GM23338 (cell line): ENCODE results near the gene RASEF. TPM values are rescaled to one million over a fixed set of nuclear protein-coding genes. Genes with fewer than 3 reads are reported as not detected.

Experiments
- ATAC-seq: fragments of 200-7000 bp; cut with Tn5 transposase; 3 replicates; pipeline ENCODE4 v1.9.1; 2020
- DNase-seq: peaks from one replicate; pipeline ENCODE4 v3.0.0-alpha.2; 2015; ENCODE audit warnings: low spot score
- H2AFZ ChIP-seq: fragments of 200-600 bp; sonication (generic); 2 replicates; pipeline ENCODE4 v1.8.0; 2016; ENCODE audit warnings: antibody characterized with exemption, mild to moderate bottlenecking, moderate library complexity
- H3F3A ChIP-seq: fragments of 200-600 bp; sonication (generic); replicated peaks from 2 replicates; pipeline ENCODE4 v1.8.0; 2017; ENCODE audit warnings: antibody characterized with exemption, mixed run types, low read depth
- H3K27ac ChIP-seq: fragments of 200-600 bp; sonication (generic); 2 replicates; pipeline ENCODE4 v1.6.1; 2016; ENCODE audit warnings: low read depth
- H3K27me3 ChIP-seq: fragments of 200-600 bp; sonication (generic); 2 replicates; pipeline ENCODE4 v1.8.0; 2016; ENCODE audit warnings: mild to moderate bottlenecking, mixed run types, moderate library complexity; ENCODE audit not compliant: insufficient read depth
- H3K36me3 ChIP-seq: fragments of 200-600 bp; sonication (generic); 2 replicates; pipeline ENCODE4 v1.8.0; 2016; ENCODE audit warnings: mild to moderate bottlenecking; ENCODE audit not compliant: insufficient read depth
- H3K4me1 ChIP-seq: fragments of 200-600 bp; sonication (generic); 2 replicates; pipeline ENCODE4 v1.8.0; 2016; ENCODE audit warnings: mild to moderate bottlenecking, moderate library complexity; ENCODE audit not compliant: insufficient read depth
- H3K4me2 ChIP-seq: fragments of 200-600 bp; sonication (generic); 2 replicates; pipeline ENCODE4 v1.7.1; 2017; ENCODE audit warnings: mixed run types
- H3K4me3 ChIP-seq: fragments of 200-600 bp; sonication (generic); 2 replicates; pipeline ENCODE4 v1.6.1; 2016; ENCODE audit warnings: mixed run types
- H3K79me2 ChIP-seq: fragments of 200-600 bp; sonication (generic); replicated peaks from 2 replicates; pipeline ENCODE4 v1.8.0; 2017; ENCODE audit warnings: mild to moderate bottlenecking; ENCODE audit not compliant: insufficient read depth
- H3K9me2 ChIP-seq: fragments of 200-600 bp; sonication (generic); 2 replicates; pipeline ENCODE4 v1.8.0; 2017; ENCODE audit not compliant: insufficient read depth
- H4K20me1 ChIP-seq: fragments of 200-600 bp; sonication (generic); replicated peaks from 2 replicates; pipeline ENCODE4 v1.8.0; 2017; ENCODE audit warnings: mild to moderate bottlenecking; ENCODE audit not compliant: insufficient read depth
- H3K27ac Mint-ChIP-seq: 2 replicates; pipeline ENCODE4 v1.8.0; 2020; ENCODE audit warnings: inconsistent platforms, mild to moderate bottlenecking, moderate library complexity, mixed read lengths
- H3K27me3 Mint-ChIP-seq: 3 replicates; pipeline ENCODE4 v1.8.0; 2022; ENCODE audit warnings: low read depth, mild to moderate bottlenecking, moderate library complexity, mixed read lengths, inconsistent platforms; ENCODE audit not compliant: insufficient read depth, poor library complexity
- H3K36me3 Mint-ChIP-seq: 3 replicates; pipeline ENCODE4 v1.8.0; 2021; ENCODE audit warnings: low read depth, mild to moderate bottlenecking, inconsistent platforms, moderate library complexity, mixed read lengths
- H3K4me1 Mint-ChIP-seq: 3 replicates; pipeline ENCODE4 v1.8.0; 2020; ENCODE audit warnings: mild to moderate bottlenecking, inconsistent platforms, mixed read lengths
- H3K4me3 Mint-ChIP-seq: 3 replicates; pipeline ENCODE4 v1.8.0; 2021; ENCODE audit warnings: moderate library complexity, mild to moderate bottlenecking, inconsistent platforms, mixed read lengths
- H3K9me3 Mint-ChIP-seq: 3 replicates; pipeline ENCODE4 v1.8.0; 2020; ENCODE audit warnings: moderate library complexity, mild to moderate bottlenecking, inconsistent platforms, mixed read lengths
- ETS1 ChIP-seq: IDR thresholded peaks from 2 replicates; pipeline ENCODE4 v1.6.1; 2016; ENCODE audit warnings: antibody characterized with exemption
- EZH2 ChIP-seq: fragments of 200-600 bp; sonication (generic); IDR thresholded peaks from one replicate; pipeline ENCODE4 v1.8.0; 2017; ENCODE audit warnings: antibody characterized with exemption, mild to moderate bottlenecking, low read depth; ENCODE audit not compliant: unreplicated experiment
- JUNB ChIP-seq: IDR thresholded peaks from one replicate; pipeline ENCODE4 v1.6.1; 2016; ENCODE audit warnings: antibody characterized with exemption; ENCODE audit not compliant: unreplicated experiment
- REST ChIP-seq: IDR thresholded peaks from one replicate; pipeline ENCODE4 v1.6.1; 2018; ENCODE audit warnings: antibody characterized with exemption; ENCODE audit not compliant: unreplicated experiment
- STAT1 ChIP-seq: IDR thresholded peaks from one replicate; pipeline ENCODE4 v1.6.1; 2016; ENCODE audit warnings: antibody characterized with exemption; ENCODE audit not compliant: unreplicated experiment
- ZNF114 ChIP-seq: fragments of 250-450 bp; sonication (Bioruptor Pico); IDR thresholded peaks from 2 replicates; pipeline ENCODE4 v1.5.0; 2020; ENCODE audit warnings: mild to moderate bottlenecking, moderate library complexity
- polyA plus RNA-seq: library from polyadenylated mRNA; unstranded; fragments of >200 nt; fragmentation: Nextera tagmentation; extraction: Ambion mirVana; gene quantifications from 2 replicates; pipeline ENCODE4 v1.2.1, GENCODE V29; 2016
- total RNA-seq: library from RNA; depleted of rRNA; stranded (reverse); fragments of >200 nt; shearing (Covaris generic); gene quantifications from 2 replicates; pipeline ENCODE4 v1.2.3, GENCODE V29; 2014

The RASEF gene
- total and polyA plus RNA-seq, 2 experiments from 2014 or later, result 3.6 to 10.4 TPM

- Histone ChIP-seq H3K9me2 (no peaks in the 10 kb centered on the region), H2AFZ (no peak overlapping the region), H4K20me1 (no peaks in the 10 kb centered on the region), H3K79me2 (no peaks in the 10 kb centered on the region), H3K4me2 (no peak overlapping the region), H3K27ac (no peak overlapping the region), H3F3A (no peaks in the 10 kb centered on the region), H3K4me1 (no peaks in the 10 kb centered on the region), H3K4me3 (no peak overlapping the region), H3K27me3 (no peaks in the 10 kb centered on the region), H3K36me3 (no peaks in the 10 kb centered on the region)
- Mint-ChIP-seq H3K9me3 (peaks cover 7% of the 10 kb centered on the region), H3K27ac (no peak overlapping the region), H3K4me3 (no peak overlapping the region), H3K4me1 (no peaks in the 10 kb centered on the region), H3K27me3 (no peaks in the 10 kb centered on the region), H3K36me3 (peaks cover 6% of the 10 kb centered on the region)
- ATAC-seq (no peak), DNase-seq (no peak)
- TF ChIP-seq EZH2, result no peak
- no peak for TF ChIP-seq ETS1
- no peak for TF ChIP-seq STAT1
- no peak for TF ChIP-seq REST
Measured at GRCh38 chr9:82981552-82981951, 81.4 kb downstream of the RASEF start.

GRCh38 chr9:82975176-82975575 is 87.8 kb downstream of the RASEF start:
- no peak overlapping the region for H3K4me3 ChIP-seq
- no peak overlapping the region for H3K4me2 ChIP-seq
- H2AFZ ChIP-seq, result no peak overlapping the region
- TF ChIP-seq JUNB, result no peak
- Mint-ChIP-seq H3K27ac (no peak overlapping the region), H3K36me3 (peaks cover 6% of the 10 kb centered on the region; the same call in 2 of the 3 replicates), H3K9me3 (peaks cover 7% of the 10 kb centered on the region), H3K27me3 (no peaks in the 10 kb centered on the region), H3K4me3 (no peak overlapping the region), H3K4me1 (no peaks in the 10 kb centered on the region)
- no peak for DNase-seq
- no peaks in the 10 kb centered on the region for H3K27me3 ChIP-seq
- no peak for ATAC-seq
- no peaks in the 10 kb centered on the region for H3F3A ChIP-seq
- no peaks in the 10 kb centered on the region for H4K20me1 ChIP-seq
- no peaks in the 10 kb centered on the region for H3K79me2 ChIP-seq
- H3K9me2 ChIP-seq, result peaks cover 2% of the 10 kb centered on the region; the same call in 1 of the 2 replicates
- H3K27ac ChIP-seq, result no peak overlapping the region
- no peaks in the 10 kb centered on the region for H3K36me3 ChIP-seq
- no peaks in the 10 kb centered on the region for H3K4me1 ChIP-seq

- H3K36me3 Mint-ChIP-seq, result peaks cover 6% of the 10 kb centered on the region; the same call in 2 of the 3 replicates
- Histone ChIP-seq H3K4me2 (no peak overlapping the region), H3K36me3 (no peaks in the 10 kb centered on the region), H3K79me2 (no peaks in the 10 kb centered on the region), H4K20me1 (no peaks in the 10 kb centered on the region), H3K27ac (no peak overlapping the region), H2AFZ (no peak overlapping the region), H3K9me2 (peaks cover 5% of the 10 kb centered on the region; the same call in 1 of the 2 replicates), H3F3A (no peaks in the 10 kb centered on the region), H3K27me3 (no peaks in the 10 kb centered on the region), H3K4me1 (no peaks in the 10 kb centered on the region), H3K4me3 (no peak overlapping the region)
- ATAC-seq, result no peak
- no peaks in the 10 kb centered on the region for H3K27me3 Mint-ChIP-seq
- no peaks in the 10 kb centered on the region for H3K4me1 Mint-ChIP-seq
- no peak overlapping the region for H3K4me3 Mint-ChIP-seq
- DNase-seq, result no peak
- no peak overlapping the region for H3K27ac Mint-ChIP-seq
- TF ChIP-seq ZNF114 (CRISPR knock-in tag), result no peak
- H3K9me3 Mint-ChIP-seq, result peaks cover 7% of the 10 kb centered on the region
Measured at GRCh38 chr9:82972446-82972845, 90.5 kb downstream of the RASEF start.
